Measurements from ENCODE around the gene VSTM5.

The VSTM5 gene

DNA sequence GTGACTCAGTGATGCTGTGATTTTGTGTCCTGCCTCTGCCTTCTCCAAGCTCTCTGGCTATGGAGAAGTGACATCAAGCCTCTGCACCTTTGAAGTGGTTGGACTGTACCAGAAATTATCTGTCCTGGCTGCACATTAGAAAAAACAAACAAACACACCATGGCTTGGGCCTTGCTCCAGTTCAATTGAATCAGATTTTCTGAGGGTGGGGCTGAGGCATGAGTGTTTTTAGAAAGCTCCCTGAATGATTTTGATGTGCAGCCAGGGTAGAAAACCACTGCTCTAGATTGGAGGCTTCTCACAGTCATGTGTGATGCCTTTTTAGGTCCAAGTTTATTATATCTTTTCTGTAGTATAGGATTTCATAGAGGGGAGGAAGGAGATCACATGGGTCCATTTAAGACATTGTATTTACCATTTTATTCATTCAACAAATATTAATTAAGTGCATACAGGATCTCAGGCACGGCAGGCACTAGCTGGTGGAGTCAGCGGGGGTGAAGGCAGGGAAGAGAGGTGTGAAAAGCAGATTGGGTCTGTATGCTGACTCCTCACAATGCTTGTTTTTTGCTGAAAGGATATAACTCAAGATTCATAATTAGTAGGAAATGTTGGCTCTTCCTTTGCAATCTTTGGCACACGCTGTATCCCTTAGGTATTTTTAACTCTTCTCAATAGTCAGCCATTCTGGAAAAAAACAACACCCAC, 7.1 kb upstream of the VSTM5 start:
- H3K4me3 ChIP-seq (ENCODE audit: low read depth in 1 of 2, low read length in 1 of 2) = no peak overlapping the region
- TF ChIP-seq, protein P1, sequence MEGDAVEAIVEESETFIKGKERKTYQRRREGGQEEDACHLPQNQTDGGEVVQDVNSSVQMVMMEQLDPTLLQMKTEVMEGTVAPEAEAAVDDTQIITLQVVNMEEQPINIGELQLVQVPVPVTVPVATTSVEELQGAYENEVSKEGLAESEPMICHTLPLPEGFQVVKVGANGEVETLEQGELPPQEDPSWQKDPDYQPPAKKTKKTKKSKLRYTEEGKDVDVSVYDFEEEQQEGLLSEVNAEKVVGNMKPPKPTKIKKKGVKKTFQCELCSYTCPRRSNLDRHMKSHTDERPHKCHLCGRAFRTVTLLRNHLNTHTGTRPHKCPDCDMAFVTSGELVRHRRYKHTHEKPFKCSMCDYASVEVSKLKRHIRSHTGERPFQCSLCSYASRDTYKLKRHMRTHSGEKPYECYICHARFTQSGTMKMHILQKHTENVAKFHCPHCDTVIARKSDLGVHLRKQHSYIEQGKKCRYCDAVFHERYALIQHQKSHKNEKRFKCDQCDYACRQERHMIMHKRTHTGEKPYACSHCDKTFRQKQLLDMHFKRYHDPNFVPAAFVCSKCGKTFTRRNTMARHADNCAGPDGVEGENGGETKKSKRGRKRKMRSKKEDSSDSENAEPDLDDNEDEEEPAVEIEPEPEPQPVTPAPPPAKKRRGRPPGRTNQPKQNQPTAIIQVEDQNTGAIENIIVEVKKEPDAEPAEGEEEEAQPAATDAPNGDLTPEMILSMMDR (IDR thresholded peaks at IDR 0.05) = no peak
- no peaks in the 10 kb centered on the region for H3K9me3 ChIP-seq
- peaks cover 5% of the 10 kb centered on the region for H3K27me3 ChIP-seq
- H3K36me3 ChIP-seq = no peaks in the 10 kb centered on the region
- H3K27ac ChIP-seq = no peak overlapping the region
- no peaks in the 10 kb centered on the region for H3K4me1 ChIP-seq (ENCODE audit: control insufficient read depth in 1 of 2, insufficient read depth in 1 of 2, low read depth in 1 of 2, low read length in 1 of 2)

DNA sequence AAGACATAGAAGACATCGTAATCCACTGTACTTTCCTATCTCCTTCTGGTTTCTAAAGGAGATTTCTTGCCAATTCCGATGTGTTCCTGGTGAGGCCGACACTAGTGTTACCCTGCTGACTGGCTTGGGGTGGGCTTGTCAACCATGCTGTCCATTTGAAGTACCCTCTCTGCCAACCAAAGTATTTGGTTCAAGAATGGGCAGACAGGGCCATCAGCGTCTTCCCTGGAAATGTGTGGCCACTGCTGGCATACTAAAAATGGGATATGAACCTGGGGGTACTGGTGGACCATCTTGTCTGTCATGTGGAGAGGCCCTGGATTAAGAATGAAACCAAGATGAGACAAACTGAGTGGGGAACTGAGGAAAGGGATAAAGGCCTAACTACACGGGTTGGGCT, 1.8 kb upstream of the VSTM5 start:
- no peak overlapping the region for H3K4me3 ChIP-seq (ENCODE audit: low read depth in 1 of 2, low read length in 1 of 2)
- no peaks in the 10 kb centered on the region for H3K9me3 ChIP-seq
- H3K4me1 ChIP-seq (ENCODE audit: control insufficient read depth in 1 of 2, insufficient read depth in 1 of 2, low read depth in 1 of 2, low read length in 1 of 2) = no peaks in the 10 kb centered on the region
- H3K27me3 ChIP-seq = peaks cover 52% of the 10 kb centered on the region
- H3K36me3 ChIP-seq = no peaks in the 10 kb centered on the region
- TF ChIP-seq, protein P1 (IDR thresholded peaks at IDR 0.05) = no peak
- H3K27ac ChIP-seq = no peak overlapping the region

DNA sequence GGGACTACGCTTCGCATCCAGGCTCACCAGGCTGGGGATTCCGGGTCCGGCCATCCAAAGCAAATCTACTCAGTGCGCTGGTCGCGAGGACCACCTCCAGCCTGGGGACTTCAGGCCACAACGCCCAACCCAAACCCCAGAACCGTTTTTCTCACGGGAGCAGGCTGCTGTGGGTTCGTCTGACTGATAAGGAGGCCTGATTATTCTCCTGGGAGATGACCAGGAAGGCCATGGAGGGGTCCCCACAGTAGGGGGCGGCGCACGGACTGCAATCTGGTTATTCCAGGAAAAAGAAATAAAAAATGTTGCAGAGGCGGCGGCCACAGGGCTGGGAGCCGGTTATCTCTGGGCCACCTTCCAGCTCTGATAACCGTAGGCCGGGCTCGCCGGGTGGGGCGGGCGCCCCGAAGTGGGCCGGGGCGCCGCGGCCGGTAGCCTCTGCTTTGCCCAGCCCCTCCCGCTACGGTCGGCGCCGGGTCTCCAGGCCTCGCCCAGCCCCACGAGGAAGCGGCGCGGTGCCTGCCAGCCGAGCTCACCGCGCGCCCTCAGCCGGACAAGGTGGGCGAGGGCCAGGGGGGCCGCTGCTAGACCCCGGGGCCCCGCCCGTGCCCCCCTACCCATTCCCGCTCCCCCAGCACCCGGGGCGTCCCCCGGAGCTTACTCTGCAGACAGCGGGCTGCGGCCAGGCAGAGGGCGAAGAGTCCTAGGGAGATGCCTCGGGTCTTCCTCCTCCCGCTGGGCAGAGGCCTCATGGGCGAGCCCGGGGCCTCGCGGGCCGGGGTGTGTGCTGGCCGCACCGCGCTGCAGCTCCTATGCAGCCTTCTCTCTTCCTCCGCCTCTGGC, 446 bp downstream of the VSTM5 start:
- TF ChIP-seq, protein P1 (IDR thresholded peaks at IDR 0.05) = no peak
- no peaks in the 10 kb centered on the region for H3K4me1 ChIP-seq (ENCODE audit: control insufficient read depth in 1 of 2, insufficient read depth in 1 of 2, low read depth in 1 of 2, low read length in 1 of 2)
- H3K4me3 ChIP-seq (ENCODE audit: low read depth in 1 of 2, low read length in 1 of 2) = no peak overlapping the region
- H3K9me3 ChIP-seq = no peaks in the 10 kb centered on the region
- H3K36me3 ChIP-seq = no peaks in the 10 kb centered on the region
- H3K27me3 ChIP-seq = peaks cover 52% of the 10 kb centered on the region
- no peak overlapping the region for H3K27ac ChIP-seq

DNA sequence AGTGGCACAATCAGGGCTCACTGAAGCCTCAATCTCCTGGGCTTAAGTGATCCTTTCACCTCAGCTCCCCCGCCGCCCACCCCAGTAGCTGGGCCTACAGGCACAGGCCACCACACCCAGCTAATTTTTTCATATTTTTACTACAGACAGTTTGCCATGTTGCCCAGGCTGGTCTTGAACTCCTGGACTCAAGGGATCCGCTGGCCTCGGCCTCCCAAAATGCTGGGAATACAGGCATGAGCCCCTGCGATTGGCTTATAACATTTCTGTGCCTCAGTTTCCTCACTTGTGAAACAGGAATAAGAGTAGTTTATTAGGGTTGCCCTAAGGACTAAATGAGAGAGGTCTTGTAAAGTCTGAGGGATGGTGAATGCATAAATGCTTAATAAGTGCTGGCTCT, 1.2 kb downstream of the VSTM5 start:
- Histone ChIP-seq H3K27me3 (peaks cover 52% of the 10 kb centered on the region), H3K4me3 (ENCODE audit: low read depth in 1 of 2, low read length in 1 of 2) (no peak overlapping the region), H3K27ac (no peak overlapping the region), H3K9me3 (no peaks in the 10 kb centered on the region), H3K4me1 (ENCODE audit: control insufficient read depth in 1 of 2, insufficient read depth in 1 of 2, low read depth in 1 of 2, low read length in 1 of 2) (no peaks in the 10 kb centered on the region), H3K36me3 (no peaks in the 10 kb centered on the region)
- TF ChIP-seq, protein P1 (IDR thresholded peaks at IDR 0.05) = no peak

DNA sequence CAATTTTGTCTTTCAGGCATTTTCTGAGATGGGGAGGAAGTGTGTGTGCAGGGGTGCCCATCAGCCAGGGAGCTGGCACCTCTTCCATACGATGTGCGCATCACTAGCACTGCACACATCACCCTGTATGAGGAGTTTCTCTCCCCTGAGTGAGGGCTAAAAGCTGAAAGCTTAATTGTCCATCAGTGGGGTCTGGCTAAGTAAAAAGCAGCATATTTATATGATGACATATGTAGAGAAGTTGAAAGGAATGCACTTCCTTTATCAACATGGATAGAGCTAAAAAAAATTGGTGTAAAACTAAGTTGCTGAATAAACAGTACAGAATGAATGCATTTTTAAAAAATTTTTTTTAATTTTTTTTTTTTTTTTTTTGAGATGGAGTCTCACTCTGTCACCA, 4.0 kb downstream of the VSTM5 start:
- Histone ChIP-seq H3K4me3 (ENCODE audit: low read depth in 1 of 2, low read length in 1 of 2) (no peak overlapping the region), H3K27ac (no peak overlapping the region), H3K27me3 (peaks cover 36% of the 10 kb centered on the region), H3K4me1 (ENCODE audit: control insufficient read depth in 1 of 2, insufficient read depth in 1 of 2, low read depth in 1 of 2, low read length in 1 of 2) (no peaks in the 10 kb centered on the region), H3K36me3 (no peaks in the 10 kb centered on the region), H3K9me3 (no peaks in the 10 kb centered on the region)
- TF ChIP-seq, protein P1 (IDR thresholded peaks at IDR 0.05) = no peak
